NCI-H1092 treated with DMSO at 0.1 percent for 48 hours (cell line): ENCODE results near the gene AMH.

Experiments
- DNase-seq: peaks from one replicate; lab custom pipeline; 2025; lab: John Stamatoyannopoulos, UW

Gene AMH

GRCh38 chr19:2221250-2221831 is 27.8 kb upstream of the AMH start:
- no peak for DNase-seq

GRCh38 chr19:2221918-2222317 is 27.2 kb upstream of the AMH start:
- DNase-seq = no peak

- DNase-seq = no peak
Measured at GRCh38 chr19:2223391-2223790, 25.7 kb upstream of the AMH start.

- no peak for DNase-seq
Measured at GRCh38 chr19:2223959-2224358, 25.2 kb upstream of the AMH start.

GRCh38 chr19:2224754-2225349 is 24.3 kb upstream of the AMH start:
- DNase-seq = no peak

GRCh38 chr19:2225415-2226050 is 23.6 kb upstream of the AMH start:
- DNase-seq = no peak

- DNase-seq = no peak
Measured at GRCh38 chr19:2226051-2226839, 22.9 kb upstream of the AMH start.

GRCh38 chr19:2226840-2227360 is 22.2 kb upstream of the AMH start:
- DNase-seq = no peak

- no peak for DNase-seq
Measured at GRCh38 chr19:2227415-2228156, 21.5 kb upstream of the AMH start.

GRCh38 chr19:2228157-2229030 is 20.7 kb upstream of the AMH start:
- DNase-seq = no peak

- no peak for DNase-seq
Measured at GRCh38 chr19:2229103-2230032, 19.8 kb upstream of the AMH start.

GRCh38 chr19:2230033-2230531 is 19.0 kb upstream of the AMH start:
- no peak for DNase-seq

- DNase-seq = no peak
Measured at GRCh38 chr19:2230807-2231533, 18.2 kb upstream of the AMH start.

GRCh38 chr19:2231621-2232221 is 17.4 kb upstream of the AMH start:
- DNase-seq = no peak

GRCh38 chr19:2232286-2233151 is 16.6 kb upstream of the AMH start:
- DNase-seq = no peak

GRCh38 chr19:2233601-2234280 is 15.4 kb upstream of the AMH start:
- no peak for DNase-seq

GRCh38 chr19:2234996-2235380 is 14.1 kb upstream of the AMH start:
- DNase-seq = no peak
